Prostate gland (tissue), 2 donors: Measurements from ENCODE around the gene TMEM143.

ENCODE experiments used
- POLR2A ChIP-seq: fragments of 450-650 bp; IDR thresholded peaks from one replicate; pipeline ENCODE4 v1.6.1; 2016; ENCODE audit warnings: antibody characterized with exemption, mild to moderate bottlenecking
- POLR2AphosphoS5 ChIP-seq: sonication (generic); formaldehyde crosslinking; IDR thresholded peaks from one replicate; pipeline ENCODE4 v1.6.1; 2017; ENCODE audit warnings: antibody characterized with exemption
- TF ChIP-seq, protein P1 (sequence below), 4 experiments: fragments of 200-600 bp in 2 of 4; fragments of 450-650 bp in 2 of 4; sonication (generic) in 2 of 4; IDR thresholded peaks; 1 replicate in 3 of 4; 2 replicates in 1 of 4; pipeline ENCODE4 v1.5.1; 2016 to 2019; ENCODE audit warnings: antibody characterized with exemption in 4 of 4, mild to moderate bottlenecking in 2 of 4, moderate library complexity in 2 of 4

DNA sequence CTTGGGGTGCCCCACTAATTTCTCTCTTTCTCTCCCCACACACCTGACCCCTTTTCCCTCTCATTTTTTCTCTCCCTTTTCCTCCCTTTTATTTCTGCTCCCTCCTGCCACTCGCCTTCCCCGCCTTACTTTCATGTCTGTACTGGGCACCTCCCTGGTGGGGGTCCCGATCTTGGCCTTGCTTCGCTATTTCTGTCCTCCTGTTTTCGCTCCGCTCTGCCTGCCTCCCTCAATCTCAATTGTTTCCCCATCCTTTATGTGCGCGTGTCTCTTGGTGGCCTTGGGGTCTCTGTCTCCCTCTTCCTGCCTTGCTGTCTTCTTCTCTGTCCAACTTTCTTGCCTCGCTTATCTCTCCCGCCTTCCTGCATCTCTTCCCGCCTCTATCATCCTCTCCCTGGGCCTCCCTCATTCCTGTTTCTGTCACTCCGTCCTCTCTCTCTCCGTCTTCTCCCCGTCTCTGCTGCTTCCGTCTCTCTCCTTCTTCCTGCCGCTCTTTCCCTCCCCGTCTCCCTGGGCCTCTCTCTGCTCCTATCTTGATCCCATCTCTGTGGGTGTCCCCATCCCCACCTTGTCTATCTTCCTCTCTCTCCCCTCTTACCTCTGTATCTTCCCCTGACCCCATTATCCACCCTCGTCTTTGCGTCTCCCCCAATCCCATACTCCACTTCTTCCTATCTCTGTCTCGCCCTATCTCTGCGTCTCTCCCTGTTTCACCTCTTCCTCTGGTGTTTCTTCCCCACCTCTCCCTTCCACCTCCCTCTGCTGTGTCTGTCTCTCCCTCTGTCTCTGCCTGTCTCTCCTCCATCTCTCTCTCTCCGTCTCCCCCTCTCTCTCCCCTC, 33.7 kb upstream of the TMEM143 start:
- TF ChIP-seq POLR2AphosphoS5 (no peak), POLR2A (no peak)
- TF ChIP-seq, protein P1, sequence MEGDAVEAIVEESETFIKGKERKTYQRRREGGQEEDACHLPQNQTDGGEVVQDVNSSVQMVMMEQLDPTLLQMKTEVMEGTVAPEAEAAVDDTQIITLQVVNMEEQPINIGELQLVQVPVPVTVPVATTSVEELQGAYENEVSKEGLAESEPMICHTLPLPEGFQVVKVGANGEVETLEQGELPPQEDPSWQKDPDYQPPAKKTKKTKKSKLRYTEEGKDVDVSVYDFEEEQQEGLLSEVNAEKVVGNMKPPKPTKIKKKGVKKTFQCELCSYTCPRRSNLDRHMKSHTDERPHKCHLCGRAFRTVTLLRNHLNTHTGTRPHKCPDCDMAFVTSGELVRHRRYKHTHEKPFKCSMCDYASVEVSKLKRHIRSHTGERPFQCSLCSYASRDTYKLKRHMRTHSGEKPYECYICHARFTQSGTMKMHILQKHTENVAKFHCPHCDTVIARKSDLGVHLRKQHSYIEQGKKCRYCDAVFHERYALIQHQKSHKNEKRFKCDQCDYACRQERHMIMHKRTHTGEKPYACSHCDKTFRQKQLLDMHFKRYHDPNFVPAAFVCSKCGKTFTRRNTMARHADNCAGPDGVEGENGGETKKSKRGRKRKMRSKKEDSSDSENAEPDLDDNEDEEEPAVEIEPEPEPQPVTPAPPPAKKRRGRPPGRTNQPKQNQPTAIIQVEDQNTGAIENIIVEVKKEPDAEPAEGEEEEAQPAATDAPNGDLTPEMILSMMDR (IDR thresholded peaks at IDR 0.05), result no peak
